Neural progenitor cell (in vitro differentiated cells): ENCODE measurements around the gene SPATA9. TPM values are rescaled to one million over a fixed set of nuclear protein-coding genes. Genes with fewer than 3 reads are reported as not detected.

Source experiments
- DNase-seq: peaks from one replicate; pipeline ENCODE4 v3.0.0-alpha.2; 2016; ENCODE audit warnings: low spot score
- H2AFZ ChIP-seq: fragments of 200-600 bp; sonication (generic); replicated peaks from 2 replicates; pipeline ENCODE4 v1.6.1; 2016; ENCODE audit warnings: antibody characterized with exemption
- H3F3A ChIP-seq: fragments of 200-600 bp; sonication (generic); 2 replicates; pipeline ENCODE4 v1.6.1; 2016; ENCODE audit warnings: antibody characterized with exemption, low read depth
- H3K27ac ChIP-seq: fragments of 200-600 bp; sonication (generic); 2 replicates; pipeline ENCODE4 v1.5.1; 2016; ENCODE audit warnings: mild to moderate bottlenecking
- H3K27me3 ChIP-seq: fragments of 200-600 bp; sonication (generic); 2 replicates; pipeline ENCODE4 v1.6.1; 2016; ENCODE audit warnings: mild to moderate bottlenecking, moderate library complexity
- H3K36me3 ChIP-seq: fragments of 200-600 bp; sonication (generic); 2 replicates; pipeline ENCODE4 v1.5.1; 2016
- H3K4me1 ChIP-seq: fragments of 200-600 bp; sonication (generic); 2 replicates; pipeline ENCODE4 v1.6.1; 2016; ENCODE audit warnings: mixed run types
- H3K4me2 ChIP-seq: fragments of 200-600 bp; sonication (generic); 2 replicates; pipeline ENCODE4 v1.6.1; 2016
- H3K4me3 ChIP-seq: fragments of 200-600 bp; sonication (generic); 2 replicates; pipeline ENCODE4 v1.5.1; 2016
- H3K79me2 ChIP-seq: fragments of 200-600 bp; sonication (generic); 2 replicates; pipeline ENCODE4 v1.6.1; 2016; ENCODE audit warnings: low read depth
- H3K9ac ChIP-seq: fragments of 200-600 bp; sonication (generic); 2 replicates; pipeline ENCODE4 v1.6.1; 2016
- H3K9me3 ChIP-seq: fragments of 200-600 bp; sonication (generic); 2 replicates; pipeline ENCODE4 v1.5.1; 2016; ENCODE audit warnings: low read depth
- H4K20me1 ChIP-seq: fragments of 200-600 bp; sonication (generic); 2 replicates; pipeline ENCODE4 v1.6.1; 2016; ENCODE audit warnings: low read depth
- H3K27ac Mint-ChIP-seq: 3 replicates; pipeline ENCODE4 v1.8.0; 2021; ENCODE audit warnings: mixed read lengths
- H3K27me3 Mint-ChIP-seq: 2 replicates; pipeline ENCODE4 v1.8.0; 2022; ENCODE audit warnings: low read depth, mild to moderate bottlenecking, inconsistent platforms, moderate library complexity, mixed read lengths; ENCODE audit not compliant: insufficient read depth
- H3K36me3 Mint-ChIP-seq: 3 replicates; pipeline ENCODE4 v1.8.0; 2021; ENCODE audit warnings: mixed read lengths
- H3K4me1 Mint-ChIP-seq: 3 replicates; pipeline ENCODE4 v1.8.0; 2021; ENCODE audit warnings: mixed read lengths
- H3K4me3 Mint-ChIP-seq: 3 replicates; pipeline ENCODE4 v1.8.0; 2021; ENCODE audit warnings: mild to moderate bottlenecking, moderate library complexity, mixed read lengths
- H3K9me3 Mint-ChIP-seq: 3 replicates; pipeline ENCODE4 v1.8.0; 2020; ENCODE audit warnings: mixed read lengths
- EZH2 ChIP-seq: fragments of 200-600 bp; sonication (generic); IDR thresholded peaks from 2 replicates; pipeline ENCODE4 v1.6.1; 2017; ENCODE audit warnings: antibody characterized with exemption, mild to moderate bottlenecking, moderate library complexity
- EZH2phosphoT487 ChIP-seq: fragments of 200-600 bp; sonication (generic); IDR thresholded peaks from 2 replicates; pipeline ENCODE4 v1.6.1; 2017; ENCODE audit warnings: antibody characterized with exemption
- total RNA-seq: library from RNA; depleted of rRNA; stranded (reverse); fragments of >200 nt; gene quantifications from 2 replicates; pipeline ENCODE4 v1.2.3, GENCODE V29; 2015; ENCODE audit warnings: low replicate concordance
- TF ChIP-seq, protein P1 (sequence below): fragments of 200-600 bp; sonication (generic); IDR thresholded peaks from 2 replicates; pipeline ENCODE4 v1.5.1; 2017; ENCODE audit warnings: antibody characterized with exemption, mild to moderate bottlenecking

Gene SPATA9
- total RNA-seq, 1 donor from 2014 or later = not detected

DNA sequence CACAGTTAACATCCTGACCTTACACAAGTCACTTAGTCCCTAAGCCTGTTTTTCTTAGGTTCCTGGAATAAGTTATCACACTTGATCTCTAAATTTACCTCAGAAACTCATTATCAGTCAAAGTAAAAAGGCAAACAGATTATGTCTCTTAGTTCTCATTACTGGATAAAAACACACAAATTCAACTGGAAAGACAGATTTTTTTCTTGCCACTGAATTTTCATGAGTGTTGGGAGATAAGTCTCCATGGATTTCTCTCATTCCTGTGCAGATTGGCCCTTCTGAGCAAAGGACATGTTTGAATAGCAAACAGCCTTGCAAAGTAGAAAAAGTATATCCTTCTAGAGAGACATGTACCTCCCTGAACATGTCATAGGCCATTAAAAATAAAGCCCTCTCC is 10.2 kb downstream of the SPATA9 start:
- Histone ChIP-seq H3K4me1 (no peaks in the 10 kb centered on the region), H3K4me3 (no peak overlapping the region), H3F3A (no peaks in the 10 kb centered on the region), H3K27ac (no peak overlapping the region), H3K36me3 (no peaks in the 10 kb centered on the region), H3K27me3 (no peaks in the 10 kb centered on the region), H3K9ac (no peak overlapping the region), H3K9me3 (no peaks in the 10 kb centered on the region), H3K79me2 (no peaks in the 10 kb centered on the region), H2AFZ (no peak overlapping the region), H3K4me2 (no peak overlapping the region), H4K20me1 (no peaks in the 10 kb centered on the region)
- Mint-ChIP-seq H3K4me3 (no peak overlapping the region), H3K9me3 (peaks cover 3% of the 10 kb centered on the region), H3K36me3 (no peaks in the 10 kb centered on the region), H3K4me1 (peaks cover 6% of the 10 kb centered on the region), H3K27me3 (peaks cover 2% of the 10 kb centered on the region), H3K27ac (no peak overlapping the region)
- TF ChIP-seq EZH2phosphoT487 (no peak), EZH2 (no peak)
- TF ChIP-seq, protein P1, sequence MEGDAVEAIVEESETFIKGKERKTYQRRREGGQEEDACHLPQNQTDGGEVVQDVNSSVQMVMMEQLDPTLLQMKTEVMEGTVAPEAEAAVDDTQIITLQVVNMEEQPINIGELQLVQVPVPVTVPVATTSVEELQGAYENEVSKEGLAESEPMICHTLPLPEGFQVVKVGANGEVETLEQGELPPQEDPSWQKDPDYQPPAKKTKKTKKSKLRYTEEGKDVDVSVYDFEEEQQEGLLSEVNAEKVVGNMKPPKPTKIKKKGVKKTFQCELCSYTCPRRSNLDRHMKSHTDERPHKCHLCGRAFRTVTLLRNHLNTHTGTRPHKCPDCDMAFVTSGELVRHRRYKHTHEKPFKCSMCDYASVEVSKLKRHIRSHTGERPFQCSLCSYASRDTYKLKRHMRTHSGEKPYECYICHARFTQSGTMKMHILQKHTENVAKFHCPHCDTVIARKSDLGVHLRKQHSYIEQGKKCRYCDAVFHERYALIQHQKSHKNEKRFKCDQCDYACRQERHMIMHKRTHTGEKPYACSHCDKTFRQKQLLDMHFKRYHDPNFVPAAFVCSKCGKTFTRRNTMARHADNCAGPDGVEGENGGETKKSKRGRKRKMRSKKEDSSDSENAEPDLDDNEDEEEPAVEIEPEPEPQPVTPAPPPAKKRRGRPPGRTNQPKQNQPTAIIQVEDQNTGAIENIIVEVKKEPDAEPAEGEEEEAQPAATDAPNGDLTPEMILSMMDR = no peak
- no peak for DNase-seq

DNA sequence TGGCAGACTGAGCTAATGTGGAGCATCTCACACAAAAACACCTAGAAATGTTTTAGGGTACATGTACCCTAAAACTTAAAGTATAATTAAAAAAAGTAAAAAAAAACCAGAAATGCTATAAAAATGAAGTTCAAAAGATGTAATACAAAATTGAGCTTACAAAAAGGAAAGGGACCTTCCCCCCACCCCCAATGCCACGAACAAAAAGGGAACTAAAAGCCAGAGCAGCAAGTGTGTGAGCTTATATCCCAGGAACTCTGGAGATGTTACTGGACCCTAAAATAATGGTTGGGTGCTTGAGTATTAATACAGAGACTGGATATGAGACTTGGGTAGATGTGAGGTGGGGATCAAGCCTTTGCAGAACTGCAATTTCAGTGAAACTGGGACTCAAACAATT is 11.0 kb downstream of the SPATA9 start:
- no peaks in the 10 kb centered on the region for H3F3A ChIP-seq
- no peak overlapping the region for H3K4me3 ChIP-seq
- no peak for DNase-seq
- H3K4me1 ChIP-seq = no peaks in the 10 kb centered on the region
- Mint-ChIP-seq H3K27ac (no peak overlapping the region), H3K27me3 (peaks cover 2% of the 10 kb centered on the region), H3K4me3 (no peak overlapping the region), H3K36me3 (no peaks in the 10 kb centered on the region), H3K9me3 (peaks cover 3% of the 10 kb centered on the region), H3K4me1 (peaks cover 6% of the 10 kb centered on the region)
- TF ChIP-seq, protein P1 = no peak
- no peak for TF ChIP-seq EZH2
- TF ChIP-seq EZH2phosphoT487 = no peak
- H3K4me2 ChIP-seq = no peak overlapping the region
- no peaks in the 10 kb centered on the region for H3K9me3 ChIP-seq
- no peaks in the 10 kb centered on the region for H4K20me1 ChIP-seq
- H3K36me3 ChIP-seq = no peaks in the 10 kb centered on the region
- no peak overlapping the region for H3K9ac ChIP-seq
- H3K27ac ChIP-seq = no peak overlapping the region
- no peaks in the 10 kb centered on the region for H3K27me3 ChIP-seq
- H2AFZ ChIP-seq = peak overlapping the region; percentile 6
- no peaks in the 10 kb centered on the region for H3K79me2 ChIP-seq

DNA sequence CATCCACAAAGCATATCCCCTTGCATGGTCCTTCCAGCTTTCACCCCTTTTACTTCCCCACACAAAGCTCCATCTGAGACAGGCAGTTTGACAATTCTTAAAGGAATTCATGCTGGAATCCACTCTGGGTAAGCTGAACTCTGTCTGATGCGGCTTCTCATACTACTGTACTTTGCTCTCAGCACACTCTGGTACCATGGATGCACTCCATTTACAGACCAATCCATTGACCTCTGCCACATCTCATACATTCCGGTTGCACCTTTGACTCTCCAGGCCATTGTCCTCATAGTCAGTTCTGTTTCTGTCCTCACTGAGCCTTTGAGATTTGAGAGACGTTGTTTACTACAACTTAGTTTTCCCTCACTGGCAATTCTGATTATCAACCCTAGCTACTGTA is 12.2 kb downstream of the SPATA9 start:
- H3K4me3 ChIP-seq = no peak overlapping the region

More for the DNA sequence above, 12.2 kb downstream of the SPATA9 start:
- TF ChIP-seq EZH2phosphoT487 (no peak), EZH2 (no peak)
- TF ChIP-seq, protein P1 = no peak
- no peaks in the 10 kb centered on the region for H3K27me3 ChIP-seq
- H3K4me1 ChIP-seq = no peaks in the 10 kb centered on the region
- H3K9me3 Mint-ChIP-seq = peaks cover 3% of the 10 kb centered on the region
- DNase-seq = no peak
- H3K79me2 ChIP-seq = no peaks in the 10 kb centered on the region
- no peak overlapping the region for H3K4me2 ChIP-seq
- H3K36me3 Mint-ChIP-seq = no peaks in the 10 kb centered on the region
- H3K9ac ChIP-seq = no peak overlapping the region
- H3F3A ChIP-seq = no peaks in the 10 kb centered on the region
- no peak overlapping the region for H3K27ac Mint-ChIP-seq
- H2AFZ ChIP-seq = no peak overlapping the region
- H3K27ac ChIP-seq = no peak overlapping the region
- H3K27me3 Mint-ChIP-seq = peaks cover 2% of the 10 kb centered on the region
- peaks cover 6% of the 10 kb centered on the region for H3K4me1 Mint-ChIP-seq
- H4K20me1 ChIP-seq = no peaks in the 10 kb centered on the region
- no peak overlapping the region for H3K4me3 Mint-ChIP-seq
- no peaks in the 10 kb centered on the region for H3K36me3 ChIP-seq
- H3K9me3 ChIP-seq = no peaks in the 10 kb centered on the region
